H1 (cell line): Measurements from ENCODE around the gene OLFML2A. TPM values are rescaled to one million over a fixed set of nuclear protein-coding genes. Genes with fewer than 3 reads are reported as not detected.

Source experiments
- CTCF ChIA-PET: fragments of 300-600 bp; sonication (Branson Sonifier 250); formaldehyde crosslinking; loops from one replicate; lab custom pipeline; 2021; ENCODE audit not compliant: partially characterized antibody; lab: Charles Lee
- POLR2A ChIA-PET: fragments of 300-600 bp; sonication (Branson Sonifier 250); formaldehyde crosslinking; loops from one replicate; lab custom pipeline; 2021; ENCODE audit warnings: inconsistent platforms; ENCODE audit not compliant: partially characterized antibody; lab: Charles Lee
- DNase-seq, 2 experiments: peaks; one replicate each; pipeline versions ENCODE4 v3.0.0 to v3.0.0-alpha.2; 2010 to 2022; ENCODE audit warnings: low spot score in 2 of 2, low read depth in 1 of 2, mixed read lengths in 1 of 2
- FAIRE-seq: peaks from 2 replicates; lab custom pipeline; 2011; peaks lifted over from hg19 to GRCh38; lab: Jason Lieb, UNC
- H2AFZ ChIP-seq: 2 replicates; pipeline ENCODE4 v1.8.1; 2012; ENCODE audit warnings: low read length, inconsistent platforms
- H2AK5ac ChIP-seq: 2 replicates; pipeline ENCODE4 v1.6.1; 2013; ENCODE audit warnings: low read depth, low read length
- H2BK120ac ChIP-seq: replicated peaks from 2 replicates; pipeline ENCODE3; 2013; ENCODE audit warnings: low read depth, low read length, inconsistent platforms
- H2BK12ac ChIP-seq: 2 replicates; pipeline ENCODE4 v1.6.1; 2013; ENCODE audit warnings: low read depth, low read length
- H2BK15ac ChIP-seq: 2 replicates; pipeline ENCODE4 v1.6.1; 2013; ENCODE audit warnings: low read length
- H2BK20ac ChIP-seq: 2 replicates; pipeline ENCODE4 v1.6.1; 2013; ENCODE audit warnings: low read length
- H2BK5ac ChIP-seq: 2 replicates; pipeline ENCODE4 v1.6.1; 2013; ENCODE audit warnings: low read depth, low read length
- H3K14ac ChIP-seq: 2 replicates; pipeline ENCODE4 v1.6.1; 2013; ENCODE audit warnings: inconsistent platforms; ENCODE audit not compliant: insufficient read length
- H3K18ac ChIP-seq: 2 replicates; pipeline ENCODE4 v1.6.1; 2013; ENCODE audit warnings: low read length; ENCODE audit errors: extremely low read depth
- H3K23ac ChIP-seq: 2 replicates; pipeline ENCODE4 v1.6.1; 2013; ENCODE audit warnings: inconsistent platforms; ENCODE audit not compliant: insufficient read length
- H3K23me2 ChIP-seq: 2 replicates; pipeline ENCODE4 v1.6.1; 2013; ENCODE audit warnings: low read depth, low read length
- H3K27ac ChIP-seq: 2 replicates; pipeline ENCODE4 v1.6.1; 2011; ENCODE audit warnings: low read depth, low read length, inconsistent platforms
- H3K27me3 ChIP-seq, 4 experiments: replicated peaks in 1 of 4; 1 replicate in 1 of 4; 2 replicates in 3 of 4; pipeline versions ENCODE4 v1.6.1 to v1.8.1; 2011 to 2013; ENCODE audit warnings: low read length in 3 of 4, mild to moderate bottlenecking in 3 of 4, inconsistent platforms in 2 of 4, mixed read lengths in 2 of 4, moderate library complexity in 1 of 4; ENCODE audit not compliant: control insufficient read depth in 3 of 4, insufficient read depth in 3 of 4; ENCODE audit errors: extremely low read depth in 1 of 4
- H3K36me3 ChIP-seq, 4 experiments: 2 replicates each; pipeline versions ENCODE4 v1.6.1 to v1.8.1; 2011 to 2013; ENCODE audit warnings: mild to moderate bottlenecking in 4 of 4, low read length in 3 of 4, moderate library complexity in 2 of 4, control low read depth in 1 of 4, inconsistent platforms in 1 of 4; ENCODE audit not compliant: insufficient read depth in 4 of 4, control insufficient read depth in 2 of 4
- H3K4ac ChIP-seq: replicated peaks from 2 replicates; pipeline ENCODE3; 2013; ENCODE audit warnings: low read length, low read depth, mixed read lengths, inconsistent platforms; ENCODE audit not compliant: insufficient read length
- H3K4me1 ChIP-seq, 4 experiments: replicated peaks in 1 of 4; 1 replicate in 1 of 4; 2 replicates in 3 of 4; pipeline versions ENCODE4 v1.6.1 to v1.8.1; 2011 to 2013; ENCODE audit warnings: low read length in 3 of 4, inconsistent platforms in 2 of 4, mixed read lengths in 1 of 4; ENCODE audit not compliant: insufficient read depth in 4 of 4, control insufficient read depth in 3 of 4
- H3K4me2 ChIP-seq, 2 experiments: 2 replicates each; pipeline versions ENCODE4 v1.6.1 to v1.8.1; 2011 to 2013; ENCODE audit warnings: low read depth in 2 of 2, low read length in 2 of 2, control low read depth in 1 of 2, inconsistent platforms in 1 of 2, mild to moderate bottlenecking in 1 of 2; ENCODE audit not compliant: insufficient read depth in 1 of 2
- H3K4me3 ChIP-seq, 4 experiments: fragments of 200-600, 300-600 bp in 1 of 4; sonication (generic), shearing (Covaris generic), sonication (Bioruptor Twin) in 1 of 4; 2 replicates each; pipeline versions ENCODE4 v1.5.1 to v1.8.1; 2011 to 2016; ENCODE audit warnings: low read length in 4 of 4, low read depth in 3 of 4, control low read depth in 2 of 4, inconsistent platforms in 2 of 4, mild to moderate bottlenecking in 2 of 4, mixed read lengths in 1 of 4, moderate library complexity in 1 of 4; ENCODE audit not compliant: insufficient read depth in 2 of 4; ENCODE audit errors: extremely low read depth in 1 of 4
- H3K56ac ChIP-seq: replicated peaks from 2 replicates; pipeline ENCODE3; 2013; ENCODE audit warnings: low read depth, mild to moderate bottlenecking, mixed read lengths, low read length, inconsistent platforms; ENCODE audit not compliant: insufficient read length
- H3K79me1 ChIP-seq: 2 replicates; pipeline ENCODE4 v1.6.1; 2013; ENCODE audit warnings: low read depth, low read length, control low read depth
- H3K79me2 ChIP-seq, 2 experiments: 2 replicates each; pipeline versions ENCODE4 v1.6.1 to v1.8.1; 2012 to 2013; ENCODE audit warnings: low read length in 2 of 2, mild to moderate bottlenecking in 2 of 2, inconsistent platforms in 1 of 2; ENCODE audit not compliant: insufficient read depth in 2 of 2, control insufficient read depth in 1 of 2
- H3K9ac ChIP-seq, 4 experiments: replicated peaks in 1 of 4; 1 replicate in 1 of 4; 2 replicates in 3 of 4; pipeline versions ENCODE4 v1.6.1 to v1.8.1; 2011 to 2013; ENCODE audit warnings: low read depth in 3 of 4, low read length in 3 of 4, control low read depth in 2 of 4, mild to moderate bottlenecking in 2 of 4, moderate library complexity in 2 of 4, inconsistent platforms in 1 of 4; ENCODE audit errors: extremely low read depth in 1 of 4
- H3K9me3 ChIP-seq, 2 experiments: 2 replicates each; pipeline versions ENCODE4 v1.6.1 to v1.8.1; 2012 to 2013; ENCODE audit warnings: mild to moderate bottlenecking in 2 of 2, moderate library complexity in 2 of 2, control low read depth in 1 of 2, inconsistent platforms in 1 of 2, low read depth in 1 of 2, low read length in 1 of 2, mixed read lengths in 1 of 2; ENCODE audit not compliant: insufficient read depth in 2 of 2
- H4K20me1 ChIP-seq, 2 experiments: replicated peaks in 1 of 2; 2 replicates each; pipeline versions ENCODE3 to v1.8.1; 2011 to 2013; ENCODE audit warnings: inconsistent platforms in 2 of 2, low read length in 2 of 2, mild to moderate bottlenecking in 1 of 2; ENCODE audit not compliant: insufficient read depth in 2 of 2, control insufficient read depth in 1 of 2
- H4K5ac ChIP-seq: 2 replicates; pipeline ENCODE4 v1.6.1; 2013; ENCODE audit warnings: low read length, low read depth, mixed read lengths, inconsistent platforms; ENCODE audit not compliant: insufficient read length
- H4K8ac ChIP-seq: 2 replicates; pipeline ENCODE4 v1.8.0; 2013; ENCODE audit warnings: mild to moderate bottlenecking, moderate library complexity, low read length, inconsistent platforms; ENCODE audit not compliant: insufficient read depth; ENCODE audit errors: extremely low read depth
- H4K91ac ChIP-seq: replicated peaks from 2 replicates; pipeline ENCODE3; 2013; ENCODE audit warnings: low read length, mixed read lengths, inconsistent platforms; ENCODE audit not compliant: insufficient read length
- CEBPB ChIP-seq: IDR thresholded peaks from 2 replicates; pipeline ENCODE4 v1.6.1; 2012; ENCODE audit warnings: low read depth, low read length
- CTCF ChIP-seq, 3 experiments: IDR thresholded peaks; 1 replicate in 2 of 3; 2 replicates in 1 of 3; pipeline versions ENCODE4 v1.5.1 to v1.6.1; 2011; ENCODE audit warnings: low read length in 3 of 3, mild to moderate bottlenecking in 3 of 3, inconsistent platforms in 2 of 3, low read depth in 1 of 3, moderate library complexity in 1 of 3; ENCODE audit not compliant: insufficient read depth in 1 of 3; ENCODE audit errors: control extremely low read depth in 1 of 3
- POLR2AphosphoS5 ChIP-seq: IDR thresholded peaks from 2 replicates; pipeline ENCODE4 v1.6.1; 2011; ENCODE audit warnings: low read depth, low read length
- SAP30 ChIP-seq: fragments of 300-600 bp; sonication (generic); IDR thresholded peaks from 2 replicates; pipeline ENCODE4 v1.7.1; 2012; ENCODE audit warnings: low read length, moderate library complexity, mild to moderate bottlenecking, inconsistent platforms; ENCODE audit not compliant: insufficient read depth, insufficient replicate concordance
- SIRT6 ChIP-seq: IDR thresholded peaks from one replicate; pipeline ENCODE4 v1.7.1; 2012; ENCODE audit warnings: low read length, inconsistent platforms
- WGBS, 2 experiments: shearing (Covaris generic) in 1 of 2; methylation state at CpG; one replicate each; pipeline versions ENCODE4 v1.1.6 to v1.1.7; 2013 to 2015; ENCODE audit warnings: low lambda C conversion rate in 2 of 2, mixed read lengths in 2 of 2, inconsistent platforms in 1 of 2, low coverage in 1 of 2, missing lambda C conversion rate in 1 of 2; ENCODE audit not compliant: insufficient replicate concordance in 2 of 2, insufficient coverage in 1 of 2, insufficient read length in 1 of 2; ENCODE audit errors: extremely low coverage in 1 of 2, missing lambda C conversion rate in 1 of 2; 5-methylcytosine and 5-hydroxymethylcytosine counted together
- polyA plus RNA-seq, 7 experiments: library from polyadenylated mRNA; depleted of rRNA in 3 of 7; stranded (reverse) in 5 of 7; unstranded in 2 of 7; fragments of >200 nt in 5 of 7; fragments of 200-250 nt in 2 of 7; gene quantifications; 1 replicate in 5 of 7; 2 replicates in 1 of 7; 4 replicates in 1 of 7; pipeline versions ENCODE4 v1.2.1 to v1.2.3, GENCODE V29; 2011 to 2013; ENCODE audit warnings: missing spikeins in 2 of 7, mixed read lengths in 2 of 7
- total RNA-seq: library from RNA; stranded (reverse); fragmentation: NEBNext Ultra II Directional; extraction: Animal tissue kit (Norgen Biotek cat#: 25700); gene quantifications from 2 replicates; pipeline ENCODE4 v1.2.1, GENCODE V29; 2021

OLFML2A gene
- total and polyA plus RNA-seq, 2 of the 8 experiments (the other 6 are each of a cell fraction or from before 2014, with no cell fraction given) = 7.8 to 11.5 TPM

GRCh38 chr9:124766815-124767554 is 9.9 kb upstream of the OLFML2A start:
- TF ChIP-seq POLR2AphosphoS5 (no peak), SIRT6 (no peak), CEBPB (peak; percentile 48; the same call in 1 of the 2 replicates), CTCF (IDR thresholded peaks at IDR 0.05; ENCODE audit: control extremely low read depth in 1 of 3, insufficient read depth in 1 of 3, low read depth in 1 of 3, low read length in 3 of 3) (peak in 1 of 3 experiments; percentile 16; a peak in 1 of 4 replicates), SAP30 (no peak)
- peaks cover 2 to 84% of the 10 kb centered on the region in 2 experiments; a peak in 3 of 4 replicates for H3K79me2 ChIP-seq
- no peak overlapping the region for H4K8ac ChIP-seq
- no peak overlapping the region for H3K14ac ChIP-seq
- peaks cover 2 to 30% (median 12%) of the 10 kb centered on the region in 4 experiments; a peak in 6 of 7 replicates for H3K4me1 ChIP-seq
- H3K23ac ChIP-seq = no peak overlapping the region
- no peak overlapping the region for H2BK5ac ChIP-seq
- H4K20me1 ChIP-seq = peaks cover 10 to 12% of the 10 kb centered on the region in 2 experiments
- no peaks in the 10 kb centered on the region for H3K9me3 ChIP-seq
- no peak for DNase-seq
- no peaks in the 10 kb centered on the region for H3K79me1 ChIP-seq
- no peaks in the 10 kb centered on the region for H3K27me3 ChIP-seq
- H3K4me3 ChIP-seq = peak overlapping the region in 1 of 4 experiments; percentile 86; a peak in 2 of 8 replicates
- POLR2A ChIA-PET = interaction anchor here (0.6 to 1.5 kb wide), 6 partner anchors 9 to 171 kb away, joined by 3 to 4 read pairs (median 3); no protein-coding TSS in a partner anchor
- no peak overlapping the region for H3K27ac ChIP-seq
- no peak overlapping the region for H3K56ac ChIP-seq
- H4K91ac ChIP-seq = no peak overlapping the region
- no peak overlapping the region for H3K18ac ChIP-seq
- no peak overlapping the region for H2AK5ac ChIP-seq
- H2BK12ac ChIP-seq = no peak overlapping the region
- H2BK15ac ChIP-seq = no peak overlapping the region
- H2AFZ ChIP-seq = no peak overlapping the region
- H2BK120ac ChIP-seq = no peak overlapping the region
- H3K4ac ChIP-seq = no peak overlapping the region
- no peak for FAIRE-seq
- WGBS, 2 experiments = 16% methylated on average over 3 of the region's 4 CpGs; no CpG with 5 or more reads in 1 of the 2 experiments
- H3K36me3 ChIP-seq = no peaks in the 10 kb centered on the region
- no peak overlapping the region for H4K5ac ChIP-seq
- H2BK20ac ChIP-seq = no peak overlapping the region
- H3K4me2 ChIP-seq = peak overlapping the region; percentile 19 to 65; a peak in 3 of 4 replicates
- peaks cover 8% of the 10 kb centered on the region for H3K23me2 ChIP-seq
- CTCF ChIA-PET = interaction anchor here (0.5 to 4.6 kb wide), 11 partner anchors 10 to 87 kb away, joined by 3 to 39 read pairs (median 9); partner anchors contain the start of genes OLFML2A and WDR38
- no peak overlapping the region for H3K9ac ChIP-seq
